ACC112 (cell line): Measurements from ENCODE around the gene EFCAB11.

Experiments
- H2AFZ ChIP-seq: fragments of 200-600 bp; sonication (generic); one replicate; pipeline ENCODE4 v1.6.0; 2017; ENCODE audit warnings: antibody characterized with exemption, low read length; ENCODE audit not compliant: unreplicated experiment
- H3K27ac ChIP-seq: fragments of 200-600 bp; sonication (generic); 2 replicates; pipeline ENCODE4 v1.5.1; 2014; ENCODE audit warnings: low read depth, mild to moderate bottlenecking, antibody characterized with exemption, low read length, moderate library complexity
- H3K27me3 ChIP-seq: fragments of 200-600 bp; sonication (generic); 2 replicates; pipeline ENCODE4 v1.6.1; 2014; ENCODE audit warnings: mild to moderate bottlenecking, antibody characterized with exemption, low read length, moderate library complexity, mixed read lengths; ENCODE audit not compliant: insufficient read depth
- H3K36me3 ChIP-seq: fragments of 200-600 bp; sonication (generic); 2 replicates; pipeline ENCODE4 v1.6.1; 2016; ENCODE audit warnings: mild to moderate bottlenecking, antibody characterized with exemption, low read length, moderate library complexity, mixed read lengths; ENCODE audit not compliant: insufficient read depth
- H3K4me1 ChIP-seq: fragments of 200-600 bp; sonication (generic); one replicate; pipeline ENCODE4 v1.6.1; 2016; ENCODE audit warnings: low read length, mixed read lengths; ENCODE audit not compliant: insufficient read depth, unreplicated experiment, control insufficient read depth
- H3K4me3 ChIP-seq: fragments of 200-600 bp; sonication (generic); 2 replicates; pipeline ENCODE4 v1.5.1; 2014; ENCODE audit warnings: mild to moderate bottlenecking, low read depth, low read length
- H3K79me2 ChIP-seq: fragments of 200-600 bp; sonication (generic); one replicate; pipeline ENCODE4 v1.6.0; 2016; ENCODE audit warnings: low read length; ENCODE audit not compliant: control insufficient read depth, unreplicated experiment, insufficient read depth

The EFCAB11 gene

GRCh38 chr14:89845346-89845745 lies 109.2 kb downstream of the EFCAB11 start:
- H3K27me3 ChIP-seq = no peaks in the 10 kb centered on the region
- H3K4me1 ChIP-seq = peaks cover under 1% of the 10 kb centered on the region
- no peak overlapping the region for H2AFZ ChIP-seq
- no peak overlapping the region for H3K27ac ChIP-seq
- H3K4me3 ChIP-seq = no peak overlapping the region
- H3K36me3 ChIP-seq = no peaks in the 10 kb centered on the region
- H3K79me2 ChIP-seq = no peaks in the 10 kb centered on the region

- Histone ChIP-seq H2AFZ (no peak overlapping the region), H3K4me3 (no peak overlapping the region), H3K27me3 (no peaks in the 10 kb centered on the region), H3K36me3 (no peaks in the 10 kb centered on the region), H3K27ac (no peak overlapping the region), H3K4me1 (no peaks in the 10 kb centered on the region), H3K79me2 (no peaks in the 10 kb centered on the region)
Measured at GRCh38 chr14:89844508-89844907, 110.0 kb downstream of the EFCAB11 start.

GRCh38 chr14:89842837-89843236 lies 111.7 kb downstream of the EFCAB11 start:
- Histone ChIP-seq H3K4me3 (no peak overlapping the region), H3K4me1 (no peaks in the 10 kb centered on the region), H3K79me2 (no peaks in the 10 kb centered on the region), H2AFZ (no peak overlapping the region), H3K36me3 (0 out of 2 replicates have a peak, but pooled peaks cover 3% of the 10 kb centered on the region), H3K27me3 (no peaks in the 10 kb centered on the region), H3K27ac (no peak overlapping the region)

GRCh38 chr14:89841851-89842250 lies 112.7 kb downstream of the EFCAB11 start:
- Histone ChIP-seq H3K4me1 (no peaks in the 10 kb centered on the region), H3K27me3 (no peaks in the 10 kb centered on the region), H2AFZ (no peak overlapping the region), H3K79me2 (no peaks in the 10 kb centered on the region), H3K27ac (no peak overlapping the region), H3K36me3 (0 out of 2 replicates have a peak, but pooled peaks cover 3% of the 10 kb centered on the region), H3K4me3 (no peak overlapping the region)

- H3K79me2 ChIP-seq = no peaks in the 10 kb centered on the region
- H3K27ac ChIP-seq = no peak overlapping the region
- H3K4me1 ChIP-seq = no peaks in the 10 kb centered on the region
- no peak overlapping the region for H2AFZ ChIP-seq
- 0 out of 2 replicates have a peak, but pooled peaks cover 3% of the 10 kb centered on the region for H3K36me3 ChIP-seq
- no peak overlapping the region for H3K4me3 ChIP-seq
- no peaks in the 10 kb centered on the region for H3K27me3 ChIP-seq
Measured at GRCh38 chr14:89836830-89837469, 117.6 kb downstream of the EFCAB11 start.

- Histone ChIP-seq H3K4me3 (no peak overlapping the region), H3K79me2 (no peaks in the 10 kb centered on the region), H2AFZ (no peak overlapping the region), H3K27ac (no peak overlapping the region), H3K4me1 (no peaks in the 10 kb centered on the region), H3K27me3 (no peaks in the 10 kb centered on the region), H3K36me3 (0 out of 2 replicates have a peak, but pooled peaks cover under 1% of the 10 kb centered on the region)
Measured at GRCh38 chr14:89833661-89834060, 120.9 kb downstream of the EFCAB11 start.

- H3K36me3 ChIP-seq = no peaks in the 10 kb centered on the region
- H3K4me3 ChIP-seq = no peak overlapping the region
- H3K27me3 ChIP-seq = no peaks in the 10 kb centered on the region
- no peaks in the 10 kb centered on the region for H3K4me1 ChIP-seq
- H3K27ac ChIP-seq = no peak overlapping the region
- no peak overlapping the region for H2AFZ ChIP-seq
- H3K79me2 ChIP-seq = no peaks in the 10 kb centered on the region
Measured at GRCh38 chr14:89833120-89833532, 121.4 kb downstream of the EFCAB11 start.

- Histone ChIP-seq H3K27ac (no peak overlapping the region), H3K36me3 (0 out of 2 replicates have a peak, but pooled peaks cover 3% of the 10 kb centered on the region), H3K79me2 (no peaks in the 10 kb centered on the region), H3K27me3 (no peaks in the 10 kb centered on the region), H3K4me3 (no peak overlapping the region), H2AFZ (no peak overlapping the region), H3K4me1 (no peaks in the 10 kb centered on the region)
Measured at GRCh38 chr14:89828471-89829165, 125.9 kb downstream of the EFCAB11 start.

GRCh38 chr14:89827265-89827664 lies 127.3 kb downstream of the EFCAB11 start:
- no peak overlapping the region for H3K27ac ChIP-seq
- H3K27me3 ChIP-seq = no peaks in the 10 kb centered on the region
- no peaks in the 10 kb centered on the region for H3K4me1 ChIP-seq
- H3K36me3 ChIP-seq = peaks cover 15% of the 10 kb centered on the region; the same call in 1 of the 2 replicates
- H3K79me2 ChIP-seq = no peaks in the 10 kb centered on the region
- H2AFZ ChIP-seq = no peak overlapping the region
- H3K4me3 ChIP-seq = no peak overlapping the region

- H3K79me2 ChIP-seq = no peaks in the 10 kb centered on the region
- H3K27ac ChIP-seq = no peak overlapping the region
Measured at GRCh38 chr14:89826596-89826995, 127.9 kb downstream of the EFCAB11 start.

GRCh38 chr14:89823743-89824142 lies 130.8 kb downstream of the EFCAB11 start:
- H3K79me2 ChIP-seq = no peaks in the 10 kb centered on the region
- no peaks in the 10 kb centered on the region for H3K4me1 ChIP-seq
- no peak overlapping the region for H3K4me3 ChIP-seq
- peaks cover 15% of the 10 kb centered on the region; the same call in 1 of the 2 replicates for H3K36me3 ChIP-seq
- H3K27me3 ChIP-seq = no peaks in the 10 kb centered on the region
- no peak overlapping the region for H2AFZ ChIP-seq
- H3K27ac ChIP-seq = no peak overlapping the region

More at GRCh38 chr14:89826596-89826995, 127.9 kb downstream of the EFCAB11 start:
- H3K4me3 ChIP-seq = no peak overlapping the region
- H3K27me3 ChIP-seq = no peaks in the 10 kb centered on the region
- H2AFZ ChIP-seq = no peak overlapping the region
- H3K4me1 ChIP-seq = no peaks in the 10 kb centered on the region
- peaks cover 15% of the 10 kb centered on the region; the same call in 1 of the 2 replicates for H3K36me3 ChIP-seq
